GM12878 (cell line): ENCODE results near the gene CCDC88C. TPM values are rescaled to one million over a fixed set of nuclear protein-coding genes. Genes with fewer than 3 reads are reported as not detected.

Experiments
- ATAC-seq: fragments of 200-7000 bp; cut with Tn5 transposase; 3 replicates; pipeline ENCODE4 v1.9.1; 2020; ENCODE audit warnings: mild to moderate bottlenecking, moderate library complexity
- BruUV-seq: library from RNA; stranded (reverse); fragments of 400-500 nt; replicated peaks from 2 replicates; lab custom pipeline; 2021; lab: Mats Ljungman, UMichigan
- CTCF ChIA-PET: fragments of 300-600 bp; sonication (Branson Sonifier 250); formaldehyde crosslinking; extraction: SDS; loops from one replicate; lab custom pipeline; 2021; ENCODE audit warnings: inconsistent platforms; lab: Yijun Ruan, JAX
- POLR2A ChIA-PET: fragments of 350-600 bp; formaldehyde crosslinking; extraction: SDS; loops from one replicate; lab custom pipeline; 2021; ENCODE audit warnings: inconsistent platforms; lab: Charles Lee
- RAD21 ChIA-PET: fragments of 300-600 bp; sonication (Branson Sonifier 250); formaldehyde crosslinking; loops from one replicate; lab custom pipeline; 2023; ENCODE audit warnings: antibody characterized with exemption; ENCODE audit not compliant: unreplicated experiment; lab: Charles Lee
- SMC1A ChIA-PET: fragments of 300-600 bp; sonication (Branson Sonifier 250); formaldehyde crosslinking; loops from one replicate; lab custom pipeline; 2023; ENCODE audit not compliant: unreplicated experiment, uncharacterized antibody; lab: Charles Lee
- DNase-seq: peaks from one replicate; pipeline ENCODE4 v3.0.0-alpha.2; 2011; ENCODE audit warnings: low read depth, low spot score
- FAIRE-seq: peaks from 3 replicates; lab custom pipeline; 2011; peaks lifted over from hg19 to GRCh38; lab: Jason Lieb, UNC
- H2AFZ ChIP-seq: 2 replicates; pipeline ENCODE4 v1.6.0; 2011; ENCODE audit warnings: low read depth, low read length, control low read depth; ENCODE audit not compliant: control insufficient read depth
- H3K27ac ChIP-seq: 2 replicates; pipeline ENCODE4 v1.5.1; 2011; ENCODE audit warnings: control low read depth; ENCODE audit not compliant: control insufficient read depth, insufficient read depth
- H3K27me3 ChIP-seq, 2 experiments: replicated peaks in 1 of 2; 2 replicates each; pipeline versions ENCODE4 v1.6.0 to v1.6.1; 2011; ENCODE audit warnings: low read length in 1 of 2; ENCODE audit not compliant: control insufficient read depth in 2 of 2, insufficient read depth in 2 of 2
- H3K36me3 ChIP-seq, 2 experiments: 2 replicates each; pipeline ENCODE4 v1.5.1; 2011; ENCODE audit warnings: low read length in 1 of 2; ENCODE audit not compliant: control insufficient read depth in 2 of 2, insufficient read depth in 2 of 2
- H3K4me1 ChIP-seq: 2 replicates; pipeline ENCODE4 v1.6.1; 2011; ENCODE audit warnings: mild to moderate bottlenecking, low read length, moderate library complexity, mixed read lengths; ENCODE audit not compliant: control insufficient read depth, insufficient read depth
- H3K4me2 ChIP-seq: 2 replicates; pipeline ENCODE4 v1.6.0; 2011; ENCODE audit warnings: control low read depth; ENCODE audit not compliant: control insufficient read depth, insufficient read depth
- H3K4me3 ChIP-seq: fragments of 200-600 bp; sonication (generic); 2 replicates; pipeline ENCODE4 v1.5.1; 2016
- H3K79me2 ChIP-seq: 2 replicates; pipeline ENCODE4 v1.6.0; 2011; ENCODE audit warnings: low read length; ENCODE audit not compliant: control insufficient read depth, insufficient read depth
- H3K9ac ChIP-seq: 2 replicates; pipeline ENCODE4 v1.8.0; 2011; ENCODE audit warnings: low read length, control low read depth, mixed read lengths; ENCODE audit not compliant: control insufficient read depth, insufficient read depth
- H3K9me3 ChIP-seq: replicated peaks from 3 replicates; pipeline ENCODE4 v1.5.1; 2011; ENCODE audit warnings: mild to moderate bottlenecking, low read length; ENCODE audit not compliant: control insufficient read depth, insufficient read depth
- H4K20me1 ChIP-seq: 2 replicates; pipeline ENCODE4 v1.6.0; 2011; ENCODE audit not compliant: control insufficient read depth, insufficient read depth
- ATF7 ChIP-seq: fragments of 450-650 bp; IDR thresholded peaks from 2 replicates; pipeline ENCODE4 v1.6.1; 2016; ENCODE audit warnings: low read depth, mild to moderate bottlenecking
- ELK1 ChIP-seq: IDR thresholded peaks from 2 replicates; pipeline ENCODE4 v1.6.1; 2012; ENCODE audit warnings: low read depth, low read length, improper control_type of control experiment
- ETV6 ChIP-seq, 2 experiments: fragments of 450-650 bp in 1 of 2; IDR thresholded peaks in 1 of 2; conservative IDR thresholded peaks in 1 of 2; 2 replicates each; pipeline ENCODE4 v1.6.1; 2014; ENCODE audit warnings: antibody characterized with exemption in 1 of 2, borderline replicate concordance in 1 of 2, low read depth in 1 of 2, mild to moderate bottlenecking in 1 of 2, moderate library complexity in 1 of 2
- HDAC6 ChIP-seq: fragments of 200-600 bp; sonication (generic); IDR thresholded peaks from one replicate; pipeline ENCODE4 v1.8.0; 2017; ENCODE audit warnings: antibody characterized with exemption; ENCODE audit not compliant: unreplicated experiment
- HDGF ChIP-seq: fragments of 450-650 bp; IDR thresholded peaks from 2 replicates; pipeline ENCODE4 v1.6.1; 2016; ENCODE audit warnings: antibody characterized with exemption
- MTA2 ChIP-seq: fragments of 450-650 bp; IDR thresholded peaks from 2 replicates; pipeline ENCODE4 v1.6.1; 2016; ENCODE audit warnings: low read depth, mild to moderate bottlenecking, moderate library complexity
- MXI1 ChIP-seq: fragments of 150-350 bp; IDR thresholded peaks from 2 replicates; pipeline ENCODE4 v1.6.1; 2011; ENCODE audit warnings: low read depth, mild to moderate bottlenecking, inconsistent platforms, low read length, improper control_type of control experiment
- PKNOX1 ChIP-seq: fragments of 450-650 bp; IDR thresholded peaks from 2 replicates; pipeline ENCODE4 v1.6.1; 2016; ENCODE audit warnings: mild to moderate bottlenecking
- YBX1 ChIP-seq: fragments of 450-650 bp; IDR thresholded peaks from 2 replicates; pipeline ENCODE4 v1.6.1; 2016; ENCODE audit warnings: antibody characterized with exemption
- WGBS: methylation state at CpG from one replicate; pipeline ENCODE4 v1.1.6; 2016; ENCODE audit warnings: low lambda C conversion rate; ENCODE audit not compliant: insufficient replicate concordance, insufficient coverage; ENCODE audit errors: missing lambda C conversion rate; 5-methylcytosine and 5-hydroxymethylcytosine counted together
- in situ Hi-C: fragments of 300-500 bp; cut with MboI; formaldehyde crosslinking; loops from 9 replicates; pipeline ENCODE4 v1.14.3; 2018; ENCODE audit warnings: mixed read lengths
- intact Hi-C: fragments of 100-400 bp; cut with micrococcal nuclease; formaldehyde crosslinking; loops from one replicate; pipeline ENCODE4 v1.14.2; 2022; ENCODE audit not compliant: unreplicated experiment
- polyA plus RNA-seq, 11 experiments: library from polyadenylated mRNA; depleted of rRNA in 4 of 11; unstranded in 6 of 11; stranded (reverse) in 5 of 11; fragments of >200 nt; fragmentation: Nextera tagmentation in 4 of 11; fragmentation: Illumina TruSeq in 1 of 11; extraction: Ambion mirVana in 4 of 11; extraction: Trizol in 1 of 11; gene quantifications; 1 replicate in 1 of 11; 2 replicates in 10 of 11; pipeline versions ENCODE4 v1.2.1 to v1.2.3, GENCODE V29; 2011 to 2016; ENCODE audit warnings: inconsistent platforms in 2 of 11, missing spikeins in 2 of 11, low read depth in 1 of 11
- total RNA-seq, 4 experiments: library from RNA; depleted of rRNA in 3 of 4; stranded (reverse); fragments of >200 nt in 3 of 4; fragmentation: Illumina TruSeq in 1 of 4; extraction: Trizol in 1 of 4; gene quantifications; 2 replicates each; pipeline versions ENCODE4 v1.2.1 to v1.2.3, GENCODE V29; 2013 to 2021
- TF ChIP-seq, protein P1 (sequence below): IDR thresholded peaks from 2 replicates; pipeline ENCODE4 v1.6.1; 2011; ENCODE audit warnings: borderline replicate concordance, low read depth, mild to moderate bottlenecking, moderate library complexity, mixed read lengths, low read length; ENCODE audit not compliant: insufficient read depth; ENCODE audit errors: extremely low read length
- TF ChIP-seq, protein P2 (sequence below): fragments of 450-650 bp; conservative IDR thresholded peaks from 2 replicates; pipeline ENCODE4 v1.6.1; 2017; ENCODE audit warnings: mild to moderate bottlenecking, moderate library complexity

Gene CCDC88C
- total and polyA plus RNA-seq, 10 of the 15 experiments (the other 5 are each of a cell fraction or from before 2014, with no cell fraction given): 4.0 to 79.6 (median 36.6) TPM

GRCh38 chr14:91466192-91466591, 48.6 kb upstream of the CCDC88C start:
- no peaks in the 10 kb centered on the region for H4K20me1 ChIP-seq
- ChIA-PET RAD21 (interaction anchor here (0.8 kb wide), 1 partner anchor 10 kb away, joined by 3 read pairs; no protein-coding TSS in a partner anchor), POLR2A (no interaction called here), SMC1A (interaction anchor here (0.6 to 2.6 kb wide), 3 partner anchors 12 to 66 kb away, joined by 3 to 7 read pairs (median 4); no protein-coding TSS in a partner anchor), CTCF (no interaction called here)
- no peak overlapping the region for H2AFZ ChIP-seq
- H3K4me2 ChIP-seq: no peak overlapping the region
- 96% methylated on average over 4 of the region's 4 CpGs for WGBS
- no TSS peak for BruUV-seq
- peaks cover 9% of the 10 kb centered on the region for H3K4me1 ChIP-seq
- H3K4me3 ChIP-seq: no peak overlapping the region
- in situ Hi-C loops: no loop called here
- no peaks in the 10 kb centered on the region; the same call in none of the 2 replicates for H3K79me2 ChIP-seq
- ATAC-seq (no peak), DNase-seq (no peak), FAIRE-seq (no peak)
- peaks cover 12 to 28% of the 10 kb centered on the region in 2 experiments for H3K36me3 ChIP-seq
- no peak overlapping the region for H3K9ac ChIP-seq
- intact Hi-C loops: no loop called here
- TF ChIP-seq PKNOX1 (peak; percentile 70), ATF7 (no peak), MXI1 (no peak), HDGF (no peak), MTA2 (peak; percentile 88), ELK1 (no peak), YBX1 (no peak), ETV6 (conservative IDR thresholded peaks at IDR 0.05 in 1 of 2, IDR thresholded peaks at IDR 0.05 in 1 of 2; ENCODE audit: borderline replicate concordance in 1 of 2, low read depth in 1 of 2) (no peak), HDAC6 (no peak)
- TF ChIP-seq, protein P1, sequence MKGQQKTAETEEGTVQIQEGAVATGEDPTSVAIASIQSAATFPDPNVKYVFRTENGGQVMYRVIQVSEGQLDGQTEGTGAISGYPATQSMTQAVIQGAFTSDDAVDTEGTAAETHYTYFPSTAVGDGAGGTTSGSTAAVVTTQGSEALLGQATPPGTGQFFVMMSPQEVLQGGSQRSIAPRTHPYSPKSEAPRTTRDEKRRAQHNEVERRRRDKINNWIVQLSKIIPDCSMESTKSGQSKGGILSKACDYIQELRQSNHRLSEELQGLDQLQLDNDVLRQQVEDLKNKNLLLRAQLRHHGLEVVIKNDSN: no peak
- TF ChIP-seq, protein P2, sequence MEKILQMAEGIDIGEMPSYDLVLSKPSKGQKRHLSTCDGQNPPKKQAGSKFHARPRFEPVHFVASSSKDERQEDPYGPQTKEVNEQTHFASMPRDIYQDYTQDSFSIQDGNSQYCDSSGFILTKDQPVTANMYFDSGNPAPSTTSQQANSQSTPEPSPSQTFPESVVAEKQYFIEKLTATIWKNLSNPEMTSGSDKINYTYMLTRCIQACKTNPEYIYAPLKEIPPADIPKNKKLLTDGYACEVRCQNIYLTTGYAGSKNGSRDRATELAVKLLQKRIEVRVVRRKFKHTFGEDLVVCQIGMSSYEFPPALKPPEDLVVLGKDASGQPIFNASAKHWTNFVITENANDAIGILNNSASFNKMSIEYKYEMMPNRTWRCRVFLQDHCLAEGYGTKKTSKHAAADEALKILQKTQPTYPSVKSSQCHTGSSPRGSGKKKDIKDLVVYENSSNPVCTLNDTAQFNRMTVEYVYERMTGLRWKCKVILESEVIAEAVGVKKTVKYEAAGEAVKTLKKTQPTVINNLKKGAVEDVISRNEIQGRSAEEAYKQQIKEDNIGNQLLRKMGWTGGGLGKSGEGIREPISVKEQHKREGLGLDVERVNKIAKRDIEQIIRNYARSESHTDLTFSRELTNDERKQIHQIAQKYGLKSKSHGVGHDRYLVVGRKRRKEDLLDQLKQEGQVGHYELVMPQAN: no peak
- no peaks in the 10 kb centered on the region; the same call in 2 of the 3 replicates for H3K9me3 ChIP-seq
- no peaks in the 10 kb centered on the region for H3K27me3 ChIP-seq
- H3K27ac ChIP-seq: no peak overlapping the region
